HG02852 (cell line): ENCODE measurements around the gene RHOU.
"Not testable (repeated sequence)": the region's sequence is repeated elsewhere in the genome, so short reads cannot be mapped to it uniquely, and the experiment has no call there.

Source experiments
- ATAC-seq: cut with Tn5 transposase; IDR thresholded peaks from one replicate; pipeline ENCODE4 v1.9.1; 2021; ENCODE audit warnings: mild to moderate bottlenecking, moderate library complexity; ENCODE audit not compliant: unreplicated experiment

Gene RHOU

DNA sequence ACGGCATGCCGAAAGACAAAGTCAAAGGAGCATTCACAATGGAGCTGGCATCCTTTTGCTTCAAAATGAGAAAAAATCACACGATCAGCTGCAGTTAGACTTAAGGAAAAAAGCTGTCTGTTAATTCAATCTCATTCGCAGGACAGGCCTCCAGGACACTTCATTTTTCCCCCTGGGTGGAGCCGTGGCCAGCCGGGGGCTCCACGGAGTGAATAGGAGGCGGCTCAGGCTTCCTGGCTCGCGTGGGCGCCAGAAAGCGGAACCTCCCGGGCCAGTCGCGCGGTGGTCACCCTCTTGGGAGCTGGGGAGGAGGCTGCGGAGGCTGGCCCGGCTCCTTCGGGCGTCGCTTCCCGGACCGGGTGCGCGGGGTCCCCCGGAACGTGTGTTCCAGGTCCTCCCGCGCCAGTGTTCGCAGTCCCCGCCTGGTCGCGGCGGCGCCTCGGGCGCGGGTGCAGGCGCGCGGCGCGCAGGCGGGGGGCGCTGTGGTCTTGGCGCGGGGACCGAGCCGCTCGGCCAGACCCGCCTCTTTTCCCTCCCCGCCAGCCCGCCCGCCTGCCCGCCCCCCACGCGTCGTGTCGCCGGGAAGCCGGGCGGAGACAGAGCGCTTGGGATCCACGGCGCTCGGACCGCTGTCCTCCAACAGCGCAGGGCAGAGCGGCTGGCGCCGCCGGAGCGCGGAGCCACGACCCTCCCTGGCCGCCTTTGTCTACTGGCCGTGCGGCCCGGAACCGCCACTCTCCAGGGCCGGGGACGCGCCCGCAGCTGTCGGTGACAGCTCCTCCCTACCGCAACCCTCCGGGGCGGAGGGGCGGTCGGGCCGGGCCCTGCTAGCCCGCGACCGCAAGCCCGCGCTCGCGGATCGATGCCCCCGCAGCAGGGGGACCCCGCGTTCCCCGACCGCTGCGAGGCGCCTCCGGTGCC, at the start of gene RHOU:
Gene RHOU, plus strand, starts transcription at position 599 of the 921 bp plus-strand sequence. Its CDS starts 264 bp downstream, at position 863.
- no peak for ATAC-seq

DNA sequence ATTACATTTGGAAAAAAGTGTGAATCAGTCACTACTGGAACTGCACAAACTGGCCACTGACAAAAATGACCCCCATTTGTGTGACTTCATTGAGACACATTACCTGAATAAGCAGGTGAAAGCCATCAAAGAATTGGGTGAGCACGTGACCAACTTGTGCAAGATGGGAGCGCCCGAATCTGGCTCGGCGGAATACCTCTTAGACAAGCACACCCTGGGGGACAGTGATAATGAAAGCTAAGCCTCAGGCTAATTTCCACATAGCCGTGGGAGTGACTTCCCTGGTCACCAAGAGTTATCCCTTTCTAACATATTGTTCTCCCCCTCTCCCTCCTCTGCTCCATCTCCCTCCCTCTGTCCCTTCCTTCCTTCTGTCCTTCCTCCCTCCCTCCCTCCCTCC, 47.7 kb upstream of the RHOU start:
- no peak for ATAC-seq

DNA sequence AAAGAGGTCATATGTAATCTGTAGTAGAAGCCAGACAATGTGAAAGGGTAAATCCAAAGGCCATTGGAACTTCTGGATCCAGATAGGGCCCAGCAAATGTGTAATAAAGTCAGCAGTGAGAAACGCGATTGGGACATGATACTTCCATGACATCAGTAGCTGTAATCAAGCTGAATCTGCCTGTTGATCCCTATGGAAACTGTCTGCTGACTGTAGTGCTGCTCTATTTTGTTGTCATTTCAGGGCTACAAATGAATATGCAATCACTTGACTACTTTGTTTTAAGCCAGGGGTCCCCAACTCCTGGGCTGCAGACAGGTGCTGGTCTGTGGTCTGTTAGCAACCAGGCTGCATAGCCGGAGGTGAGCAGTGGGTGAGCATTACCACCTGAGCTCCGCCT, 46.0 kb upstream of the RHOU start:
- ATAC-seq: no peak

DNA sequence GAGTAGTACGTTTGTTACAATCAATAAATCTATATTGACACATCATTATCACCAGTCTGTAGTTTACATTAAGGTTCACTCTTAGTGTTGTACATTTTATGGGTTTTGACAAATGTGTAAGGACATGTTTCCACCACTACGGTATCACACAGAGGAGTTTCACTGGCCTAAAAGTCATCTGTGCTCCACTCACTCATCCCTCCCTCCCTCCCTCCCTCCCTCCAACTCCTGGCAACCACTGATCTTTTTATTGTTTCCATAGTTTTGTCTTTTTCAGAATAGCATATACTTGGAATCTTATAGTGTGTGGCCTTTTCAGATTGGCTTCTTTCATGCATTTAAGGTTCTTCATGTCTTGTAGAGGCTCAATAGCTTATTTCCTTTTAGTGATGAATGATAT, 44.1 kb upstream of the RHOU start:
- no peak for ATAC-seq

DNA sequence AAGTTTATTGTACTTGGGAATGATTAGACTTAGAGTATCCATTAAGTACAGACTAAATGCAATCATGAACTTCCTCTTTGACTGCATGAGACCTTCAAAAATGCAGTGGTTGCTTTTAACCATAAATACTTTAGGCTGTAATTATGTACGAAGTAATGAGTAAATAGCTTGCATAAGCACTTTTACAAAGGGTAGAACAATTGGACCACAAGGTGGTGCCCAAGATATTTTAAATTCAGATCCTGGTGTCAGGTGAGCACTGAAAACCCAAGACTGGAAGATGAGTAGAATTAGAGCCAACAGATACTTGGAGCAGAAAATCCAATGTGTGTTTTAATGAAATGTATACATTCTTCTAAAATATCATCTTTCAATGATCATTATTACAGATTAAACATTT, 43.4 kb upstream of the RHOU start:
- ATAC-seq: no peak

DNA sequence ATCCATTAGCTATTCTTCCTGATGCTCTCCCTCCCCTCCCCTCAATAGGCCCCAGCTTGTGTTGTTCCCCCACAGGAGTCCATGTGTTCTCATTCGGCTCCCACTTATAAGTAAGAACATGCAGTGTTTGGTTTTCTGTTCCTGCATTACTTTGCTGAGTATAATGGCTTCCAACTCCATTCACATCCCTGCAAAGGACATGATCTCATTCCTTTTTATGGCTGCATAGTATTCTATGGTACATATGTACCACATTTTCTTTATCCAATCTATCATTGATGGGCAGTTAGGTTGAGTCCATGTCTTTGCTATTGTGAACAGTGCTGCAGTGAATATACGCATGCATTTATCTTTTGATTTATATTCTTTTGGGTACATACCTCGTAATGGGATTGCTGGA, 40.8 kb upstream of the RHOU start:
- not testable (repeated sequence) for ATAC-seq

DNA sequence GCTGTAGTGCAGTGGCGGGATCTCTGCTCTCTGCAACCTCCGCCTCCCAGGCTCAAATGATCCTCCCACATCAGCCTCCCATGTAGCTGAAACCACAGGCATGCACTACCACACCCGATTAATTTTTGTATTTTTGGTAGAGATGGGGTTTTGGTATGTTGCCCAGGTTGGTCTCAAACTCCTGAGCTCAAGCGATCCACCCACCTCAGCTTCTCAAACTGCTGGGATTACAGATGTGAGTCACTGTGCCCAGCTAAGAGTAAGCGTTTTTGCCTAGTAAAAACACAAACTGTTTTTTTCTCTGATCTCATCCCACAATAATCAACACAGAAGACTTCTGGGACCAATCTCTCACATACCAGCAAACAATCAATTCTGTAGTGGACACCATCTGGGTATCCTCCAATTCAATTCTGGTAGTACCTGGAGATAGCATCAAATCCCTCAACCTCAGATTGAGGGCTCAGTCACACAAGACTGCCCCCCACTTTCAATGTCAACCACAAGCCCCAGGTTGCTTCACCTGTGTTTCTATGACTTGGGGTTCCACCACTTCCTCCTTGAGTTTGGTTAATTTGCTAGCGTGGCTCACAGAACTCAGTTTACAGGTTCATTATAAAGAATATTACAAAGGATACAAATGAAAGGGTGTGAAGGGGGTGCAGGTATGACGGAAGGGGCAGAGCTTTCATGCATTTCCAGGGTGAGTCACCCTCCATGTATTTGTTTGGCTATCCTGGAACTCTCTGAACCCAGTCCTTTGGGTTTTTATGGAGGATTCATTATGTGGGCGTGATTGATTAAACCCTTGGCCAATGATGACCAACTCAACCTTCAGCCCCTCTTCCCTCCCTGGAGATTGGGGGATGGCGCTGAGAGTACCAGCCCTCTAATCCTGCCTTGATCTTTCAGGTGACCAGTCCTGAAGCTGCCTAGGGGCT, 40.0 kb upstream of the RHOU start:
- ATAC-seq: no peak

DNA sequence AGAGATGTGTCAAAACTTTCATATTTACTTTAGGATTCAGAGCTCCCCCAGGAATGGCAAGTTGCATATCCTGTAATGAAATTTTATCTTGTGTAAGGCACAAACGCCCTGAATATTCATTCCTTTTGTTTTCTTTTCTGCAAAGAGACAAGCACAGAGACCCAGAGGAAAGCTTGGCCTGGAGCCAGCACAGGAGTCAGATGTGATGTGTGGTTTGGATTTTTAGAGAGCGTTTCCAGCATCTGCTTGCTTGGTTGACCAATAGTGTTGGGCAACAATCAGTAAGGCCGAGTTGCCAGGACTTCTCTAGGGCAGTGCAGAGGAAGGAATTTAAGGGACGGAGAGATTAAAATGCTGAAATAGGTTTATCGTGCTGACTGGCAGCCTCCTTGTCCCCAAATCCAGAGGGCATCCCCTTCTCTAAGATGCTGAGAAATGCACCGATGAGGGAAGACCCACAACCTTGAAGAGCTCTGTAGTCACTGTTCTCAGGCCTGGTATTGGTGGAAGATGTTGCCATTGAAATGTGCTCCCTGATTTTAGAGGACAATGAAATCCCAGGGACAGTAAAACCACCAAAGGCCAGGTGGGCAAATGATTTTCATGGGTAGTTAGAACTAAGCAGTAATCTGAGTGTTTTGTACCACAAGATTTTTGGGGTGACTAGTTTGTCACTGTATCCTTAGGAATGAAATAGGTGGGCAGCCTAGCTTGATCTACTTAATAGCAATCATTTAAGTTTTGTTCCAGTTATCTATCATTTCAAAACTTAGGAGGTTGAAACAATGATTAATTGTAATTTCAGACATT, 37.9 kb upstream of the RHOU start:
- ATAC-seq: no peak

DNA sequence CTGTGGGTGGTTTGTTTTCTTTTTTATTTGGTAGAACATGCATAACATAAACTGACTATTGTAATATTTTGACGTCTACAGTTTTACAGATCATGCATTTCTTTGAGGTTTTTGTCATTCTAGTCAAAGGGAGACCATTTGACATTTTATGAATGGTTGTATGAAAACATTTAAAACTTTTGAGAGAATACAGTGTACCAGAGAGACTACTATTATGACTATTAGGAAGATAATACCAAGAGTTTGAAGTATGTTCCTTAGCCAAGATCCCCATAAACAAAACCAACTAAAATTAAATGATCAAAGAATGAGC, 37.3 kb upstream of the RHOU start:
- no peak for ATAC-seq

DNA sequence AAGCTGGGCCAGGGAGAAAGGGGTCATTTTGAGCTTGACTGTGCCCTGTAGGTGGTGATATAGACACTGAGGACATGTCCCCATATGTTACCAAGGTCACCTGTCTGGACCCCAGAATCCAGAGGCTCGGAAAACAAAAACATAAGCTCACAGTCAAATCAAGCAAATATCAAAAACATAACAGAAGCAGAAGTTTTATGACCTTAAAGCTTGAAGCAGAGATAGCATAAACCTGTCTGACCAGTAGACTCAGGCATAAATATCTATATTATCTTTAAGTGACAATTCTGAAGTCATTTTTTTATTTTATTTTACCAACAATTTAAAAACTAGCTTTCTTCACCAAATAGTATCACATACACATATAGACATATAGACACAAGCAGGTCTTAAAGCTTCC, 32.8 kb upstream of the RHOU start:
- no peak for ATAC-seq

DNA sequence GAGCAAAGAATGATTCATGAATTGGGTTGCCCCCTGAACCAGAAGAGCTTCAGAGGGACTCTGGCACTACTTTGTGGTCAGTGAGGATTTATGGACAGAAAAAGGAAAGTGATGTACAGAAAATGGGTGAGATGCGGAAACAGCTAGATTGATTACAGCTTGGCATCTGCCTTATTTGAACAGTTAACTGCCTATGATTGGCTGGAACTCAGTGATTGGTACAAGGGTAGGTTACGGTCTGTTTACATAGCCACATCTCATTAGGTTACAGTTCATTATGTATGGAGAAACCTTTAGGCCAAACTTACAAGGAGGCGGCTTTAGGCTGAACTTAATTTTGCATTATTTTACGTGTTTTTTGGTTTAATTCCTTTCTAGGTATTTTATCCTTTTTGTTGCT, 29.0 kb upstream of the RHOU start:
- no peak for ATAC-seq

DNA sequence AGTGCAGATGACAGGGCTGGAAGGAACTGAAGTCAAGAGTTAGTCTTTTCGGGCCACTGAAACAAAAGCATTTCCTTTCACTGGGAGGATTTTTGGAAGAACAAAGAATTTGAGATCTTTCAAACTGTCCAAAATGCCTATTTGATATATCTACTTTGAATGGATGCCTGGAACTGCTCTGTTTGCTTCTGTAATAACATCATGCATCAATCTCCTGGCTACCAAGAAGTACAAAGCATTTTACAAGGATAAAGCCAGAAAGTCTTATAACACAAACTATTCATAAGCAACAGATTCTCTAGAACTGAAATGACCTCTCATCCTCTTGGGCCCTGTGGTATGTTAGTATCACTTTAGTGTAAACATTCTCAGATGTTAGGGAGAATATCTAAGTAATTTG, 18.2 kb upstream of the RHOU start:
- no peak for ATAC-seq

DNA sequence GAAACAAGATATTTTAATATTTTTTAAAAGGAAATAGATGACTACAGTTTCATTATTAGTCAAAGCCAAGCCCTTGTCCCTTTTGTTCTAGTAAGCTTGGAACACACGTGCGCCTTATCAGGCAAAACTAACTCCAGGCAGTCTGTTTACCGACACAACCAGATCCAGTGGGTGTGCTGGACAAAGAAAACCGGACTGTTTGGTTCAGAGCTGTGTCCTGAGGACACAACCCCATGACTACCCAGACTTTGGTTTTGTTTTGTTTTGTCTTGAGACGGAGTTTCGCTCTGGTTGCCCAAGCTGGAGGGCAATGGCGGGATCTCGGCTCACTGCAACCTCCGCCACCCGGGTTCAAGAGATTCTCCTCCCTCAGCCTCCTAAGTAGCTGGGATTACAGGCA, 13.9 kb upstream of the RHOU start:
- ATAC-seq: no peak

DNA sequence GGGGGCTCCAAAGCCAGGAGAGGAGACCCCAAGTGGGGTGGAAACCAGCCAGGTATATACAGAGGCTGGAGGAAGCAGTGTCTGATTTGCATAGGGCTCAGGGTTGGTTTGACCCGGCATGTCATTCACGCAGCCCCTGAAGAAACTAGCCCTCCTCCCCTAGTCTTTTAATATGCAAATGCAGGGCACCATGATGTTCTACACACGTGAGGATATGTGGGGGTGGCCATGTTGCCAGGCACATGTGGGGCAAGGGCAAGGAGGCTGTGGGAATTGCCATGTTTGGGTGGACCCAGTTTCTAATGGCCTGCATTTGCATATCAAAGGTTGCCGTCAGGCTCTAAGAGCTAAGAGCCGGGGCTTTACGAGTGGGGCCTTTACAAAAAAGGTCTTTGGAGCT, 12.0 kb upstream of the RHOU start:
- no peak for ATAC-seq

DNA sequence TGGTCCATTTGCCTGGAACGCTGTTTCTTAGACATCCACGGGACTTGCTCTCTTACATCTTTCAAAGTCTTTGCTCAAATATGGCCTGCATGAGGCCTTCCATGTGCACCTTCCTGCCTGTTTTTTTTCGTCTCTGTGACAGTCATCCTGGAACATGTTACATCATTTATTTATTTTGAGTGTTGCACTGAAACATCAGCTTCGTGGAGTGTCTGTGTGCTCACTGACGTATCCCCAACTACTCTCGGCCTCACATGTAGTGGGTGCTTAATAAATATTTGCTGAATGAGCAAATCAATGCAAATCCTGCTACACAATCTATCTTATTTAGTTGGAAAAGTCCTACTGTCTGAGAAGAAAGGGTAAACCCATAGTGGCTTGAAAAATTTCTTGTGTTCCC, 11.4 kb upstream of the RHOU start:
- no peak for ATAC-seq

DNA sequence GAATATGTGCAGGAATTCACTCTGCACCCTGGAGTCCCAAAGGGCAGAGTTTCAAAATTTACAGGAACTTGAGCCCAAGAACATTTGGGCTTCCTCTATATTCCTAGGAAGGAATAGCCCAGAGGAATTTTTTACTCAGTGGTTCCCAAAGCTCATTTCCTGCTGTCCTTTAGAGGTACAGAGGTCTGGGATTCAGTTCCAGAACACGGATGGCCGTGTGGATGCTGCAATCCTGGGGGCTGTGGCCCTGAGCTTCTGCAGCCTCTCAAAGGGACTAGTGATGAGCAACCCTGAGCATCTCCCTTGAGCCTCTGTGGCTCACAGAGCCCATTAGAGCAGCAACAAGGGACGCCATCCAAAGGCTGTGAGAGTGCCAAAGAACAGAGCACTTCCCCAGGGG, 10.1 kb upstream of the RHOU start:
- ATAC-seq: no peak

DNA sequence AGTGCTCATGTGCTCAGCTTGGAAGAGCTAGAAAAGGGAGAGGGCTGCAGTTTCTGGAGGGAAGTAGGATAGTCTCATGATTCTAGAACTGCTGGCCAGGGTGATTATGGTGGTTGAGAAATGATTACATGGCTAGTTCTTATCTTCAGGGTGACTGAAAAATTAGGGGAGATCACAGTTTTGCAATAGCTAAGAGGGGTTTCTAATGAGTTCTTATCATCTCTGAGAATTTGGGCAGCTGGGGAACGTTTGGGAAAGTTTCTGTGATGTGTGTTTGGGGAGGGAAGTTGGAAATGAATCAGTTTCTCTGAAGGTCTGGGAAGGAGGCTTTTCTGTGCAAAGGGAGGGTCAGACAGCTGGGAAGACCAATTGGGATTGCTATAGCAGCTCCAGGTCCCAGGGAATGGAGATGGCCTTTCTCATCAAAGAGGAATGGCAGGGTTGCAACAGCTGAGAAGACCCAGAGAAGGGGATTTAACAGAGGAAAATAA, 7.6 kb upstream of the RHOU start:
- no peak for ATAC-seq

DNA sequence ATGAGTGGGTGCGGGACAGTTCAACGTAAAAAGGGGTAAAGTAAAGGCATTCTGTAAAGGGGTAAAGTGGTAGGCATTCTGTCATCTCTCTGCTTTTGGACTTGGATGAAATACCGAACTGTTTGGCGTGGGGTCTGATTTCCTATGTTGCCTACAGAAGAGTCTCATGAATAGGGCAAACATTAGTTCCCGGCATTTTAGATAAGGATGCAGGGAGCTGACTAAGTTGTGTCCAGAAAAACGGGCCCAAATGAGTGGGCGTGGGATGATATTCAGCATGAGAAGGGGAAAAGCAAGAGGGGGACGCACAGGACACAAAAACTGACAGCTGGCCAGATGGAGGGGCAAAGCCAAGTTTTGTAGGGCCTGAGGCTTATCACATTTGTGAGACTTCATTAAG, 2.9 kb upstream of the RHOU start:
- no peak for ATAC-seq

DNA sequence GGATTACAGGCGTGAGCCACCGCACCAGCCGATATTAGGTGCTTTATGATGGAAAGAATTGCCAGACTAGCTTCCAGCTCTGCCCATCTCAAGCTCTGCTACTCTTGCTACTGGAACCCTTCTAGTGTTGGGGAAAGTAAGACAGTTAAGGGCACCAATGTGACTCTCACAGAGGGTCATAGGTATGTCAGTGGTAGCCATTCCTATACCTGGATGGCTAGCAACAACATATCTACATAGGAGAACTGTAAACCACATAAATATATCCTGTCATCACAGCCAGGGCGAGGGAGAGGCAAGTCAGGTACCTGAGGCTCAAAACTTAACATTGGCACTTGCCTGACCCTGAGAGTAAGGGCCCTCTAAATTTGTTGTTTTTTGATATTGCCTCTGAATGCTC, 1.7 kb upstream of the RHOU start:
- no peak for ATAC-seq

DNA sequence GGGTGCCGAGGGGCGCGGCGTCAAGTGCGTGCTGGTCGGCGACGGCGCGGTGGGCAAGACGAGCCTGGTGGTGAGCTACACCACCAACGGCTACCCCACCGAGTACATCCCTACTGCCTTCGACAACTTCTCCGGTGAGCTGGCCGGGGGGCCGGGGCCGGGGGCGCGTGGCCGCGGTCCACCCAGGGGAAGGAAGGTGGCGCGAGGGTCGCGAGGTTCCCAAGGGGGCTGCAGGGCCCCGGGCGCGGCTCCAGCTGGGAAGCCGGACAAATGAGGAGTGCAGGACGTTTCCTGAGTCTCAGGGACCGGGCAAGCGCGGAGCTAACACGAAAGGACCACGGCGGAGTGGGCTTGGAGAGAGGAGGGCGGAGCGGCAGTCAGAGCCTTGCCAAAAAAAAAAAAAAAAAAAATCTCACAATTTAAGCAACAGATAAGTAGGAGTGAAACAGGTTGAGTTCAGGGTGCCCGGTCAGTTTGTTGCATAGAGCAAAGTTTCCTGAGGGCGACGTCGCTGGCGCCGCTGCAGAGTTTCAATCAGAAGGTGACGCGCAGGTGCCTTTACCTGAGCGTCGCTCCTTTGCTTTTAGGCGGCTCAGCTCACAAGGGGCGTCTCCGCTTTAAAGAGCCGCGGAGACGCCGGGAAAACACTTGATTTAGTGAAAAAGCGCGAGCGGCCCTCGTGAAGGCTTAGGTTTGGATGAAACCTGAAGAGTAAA, 750 bp downstream of the RHOU start:
- ATAC-seq: no peak
